Measurements from ENCODE around the gene CYCS.
"Not testable (repeated sequence)": the region's sequence is repeated elsewhere in the genome, so short reads cannot be mapped to it uniquely, and the experiment has no call there.

Gene CYCS

GRCh38 chr7:25091779-25092178, 33.3 kb downstream of the CYCS start:
- no peak for TF ChIP-seq CTCF (IDR thresholded peaks at IDR 0.05; ENCODE audit: unreplicated experiment in 3 of 3)
- no peaks in the 10 kb centered on the region for H3K36me3 Mint-ChIP-seq (ENCODE audit: low read depth)
- peaks cover 4% of the 10 kb centered on the region for H3K27me3 Mint-ChIP-seq (ENCODE audit: low read depth)
- H3K4me1 Mint-ChIP-seq = peaks cover 5% of the 10 kb centered on the region
- H3K9me3 Mint-ChIP-seq = no peaks in the 10 kb centered on the region
- H3K4me3 Mint-ChIP-seq = no peak overlapping the region
- no peak overlapping the region for H3K27ac Mint-ChIP-seq

GRCh38 chr7:25091176-25091575, 33.9 kb downstream of the CYCS start:
- Mint-ChIP-seq H3K36me3 (ENCODE audit: low read depth) (no peaks in the 10 kb centered on the region), H3K9me3 (no peaks in the 10 kb centered on the region), H3K27ac (peak overlapping the region in 1 of 3 experiments; percentile 35), H3K4me3 (no peak overlapping the region), H3K27me3 (ENCODE audit: low read depth) (peaks cover 4% of the 10 kb centered on the region), H3K4me1 (peaks cover 5% of the 10 kb centered on the region)
- TF ChIP-seq CTCF (IDR thresholded peaks at IDR 0.05; ENCODE audit: unreplicated experiment in 3 of 3) = no peak

- peaks cover 4% of the 10 kb centered on the region for H3K27me3 Mint-ChIP-seq (ENCODE audit: low read depth)
- no peaks in the 10 kb centered on the region for H3K36me3 Mint-ChIP-seq (ENCODE audit: low read depth)
- peaks cover 5% of the 10 kb centered on the region for H3K4me1 Mint-ChIP-seq
- H3K9me3 Mint-ChIP-seq = no peaks in the 10 kb centered on the region
- no peak for TF ChIP-seq CTCF (IDR thresholded peaks at IDR 0.05; ENCODE audit: unreplicated experiment in 3 of 3)
- H3K4me3 Mint-ChIP-seq = no peak overlapping the region
- peak overlapping the region in 1 of 3 experiments; percentile 35 for H3K27ac Mint-ChIP-seq
These were observed 34.7 kb downstream of the CYCS start for GRCh38 chr7:25090374-25090773.

- peaks cover 5% of the 10 kb centered on the region for H3K4me1 Mint-ChIP-seq
- no peak overlapping the region for H3K27ac Mint-ChIP-seq
- H3K36me3 Mint-ChIP-seq (ENCODE audit: low read depth) = no peaks in the 10 kb centered on the region
- H3K27me3 Mint-ChIP-seq (ENCODE audit: low read depth) = peaks cover 4% of the 10 kb centered on the region
- no peak for TF ChIP-seq CTCF (IDR thresholded peaks at IDR 0.05; ENCODE audit: unreplicated experiment in 3 of 3)
- no peak overlapping the region for H3K4me3 Mint-ChIP-seq
- H3K9me3 Mint-ChIP-seq = peaks cover 8% of the 10 kb centered on the region
These were observed 37.2 kb downstream of the CYCS start for GRCh38 chr7:25087855-25088254.

GRCh38 chr7:25084821-25085220, 40.2 kb downstream of the CYCS start:
- Mint-ChIP-seq H3K27ac (no peak overlapping the region), H3K36me3 (ENCODE audit: low read depth) (no peaks in the 10 kb centered on the region), H3K9me3 (peaks cover 8% of the 10 kb centered on the region), H3K27me3 (ENCODE audit: low read depth) (no peaks in the 10 kb centered on the region), H3K4me3 (no peak overlapping the region), H3K4me1 (no peaks in the 10 kb centered on the region)
- TF ChIP-seq CTCF (IDR thresholded peaks at IDR 0.05; ENCODE audit: unreplicated experiment in 3 of 3) = no peak

GRCh38 chr7:25083201-25083600, 41.9 kb downstream of the CYCS start:
- no peaks in the 10 kb centered on the region for H3K36me3 Mint-ChIP-seq (ENCODE audit: low read depth)
- no peak overlapping the region for H3K4me3 Mint-ChIP-seq
- H3K27me3 Mint-ChIP-seq (ENCODE audit: low read depth) = no peaks in the 10 kb centered on the region
- peaks cover 8% of the 10 kb centered on the region for H3K9me3 Mint-ChIP-seq
- TF ChIP-seq CTCF (IDR thresholded peaks at IDR 0.05; ENCODE audit: unreplicated experiment in 3 of 3) = no peak
- no peak overlapping the region for H3K27ac Mint-ChIP-seq
- H3K4me1 Mint-ChIP-seq = peaks cover 1% of the 10 kb centered on the region

- H3K36me3 Mint-ChIP-seq (ENCODE audit: low read depth); H3K4me3 Mint-ChIP-seq; H3K27ac Mint-ChIP-seq; H3K4me1 Mint-ChIP-seq; H3K27me3 Mint-ChIP-seq (ENCODE audit: low read depth); H3K9me3 Mint-ChIP-seq: not testable (repeated sequence)
These were observed 43.0 kb downstream of the CYCS start for GRCh38 chr7:25082041-25082440.

Measured in nephron (organoid).